A549 treated with GW870086 at 1 μM for 4 hours (cell line): ENCODE measurements around the gene BTN2A1. TPM values are rescaled to one million over a fixed set of nuclear protein-coding genes. Genes with fewer than 3 reads are reported as not detected.

ENCODE experiments used
- total RNA-seq: library from RNA; stranded (reverse); fragments of 200-300 nt; extraction: Qiagen RNA extraction; gene quantifications from 5 replicates; pipeline ENCODE4 v1.2.3, GENCODE V29; 2022; ENCODE audit warnings: low read depth

BTN2A1 gene
- 16.9 to 22.0 TPM (median 20.3 TPM) in 5 replicates for total RNA-seq

GRCh38 chr6:26457806-26458688 lies at the start of gene BTN2A1:
BTN2A1 (plus strand) TSS chr6:26457955; CDS start chr6:26458637, 682 bp downstream.

GRCh38 chr6:26500102-26500501 lies 42.3 kb downstream of the BTN2A1 start, which contains the start of gene BTN1A1:
BTN1A1 (plus strand) TSS chr6:26500303; CDS start chr6:26501287, 984 bp downstream.

Other genes starting within 250 kb of the BTN2A1 start
- 3.4 to 4.9 TPM (median 4.1 TPM) in 5 replicates for gene BTN3A2, start 92.8 kb upstream of the BTN2A1 start, total RNA-seq
- 6.3 to 7.6 TPM (median 7.0 TPM) in 5 replicates for gene BTN2A2, start 74.8 kb upstream of the BTN2A1 start, total RNA-seq
- 2.0 to 3.0 TPM (median 2.7 TPM) in 5 replicates for gene BTN3A1, start 55.7 kb upstream of the BTN2A1 start, total RNA-seq
- gene BTN3A3, start 17.5 kb upstream of the BTN2A1 start, total RNA-seq = 0.57 to 1.0 TPM (median 0.86 TPM) in 5 replicates
- gene BTN1A1, start 42.3 kb downstream of the BTN2A1 start, total RNA-seq = not detected in 5 replicates
- gene HMGN4, start 80.4 kb downstream of the BTN2A1 start, total RNA-seq = 55.9 to 81.2 TPM (median 80.0 TPM) in 5 replicates
- gene ABT1, start 139.0 kb downstream of the BTN2A1 start, total RNA-seq = 12.8 to 14.9 TPM (median 14.0 TPM) in 5 replicates
- 4.6 to 7.0 TPM (median 6.2 TPM) in 5 replicates for gene ZNF322, start 201.8 kb downstream of the BTN2A1 start, total RNA-seq